CD4-positive, alpha-beta T cell treated with Interleukin-17A for 1 hour (primary cell): ENCODE data around the gene ADGRG1.
"Not testable (repeated sequence)": the region's sequence is repeated elsewhere in the genome, so short reads cannot be mapped to it uniquely, and the experiment has no call there.

Experiments
- DNase-seq: peaks from one replicate; pipeline ENCODE4 v3.0.0-alpha.2; 2020

Gene ADGRG1

GRCh38 chr16:57704011-57704904 lies 75.8 kb downstream of the ADGRG1 start:
- DNase-seq, result no peak

- DNase-seq, result no peak
Measured at GRCh38 chr16:57704905-57705852, 76.7 kb downstream of the ADGRG1 start.

- no peak for DNase-seq
Measured at GRCh38 chr16:57706717-57707116, 78.3 kb downstream of the ADGRG1 start.

GRCh38 chr16:57707331-57707730 lies 78.9 kb downstream of the ADGRG1 start:
- DNase-seq, result no peak

GRCh38 chr16:57708168-57708567 lies 79.7 kb downstream of the ADGRG1 start:
- DNase-seq, result no peak

- no peak for DNase-seq
Measured at GRCh38 chr16:57709663-57710062, 81.2 kb downstream of the ADGRG1 start.

- no peak for DNase-seq
Measured at GRCh38 chr16:57711346-57711745, 82.9 kb downstream of the ADGRG1 start.

GRCh38 chr16:57711993-57712392 lies 83.6 kb downstream of the ADGRG1 start:
- no peak for DNase-seq

GRCh38 chr16:57712569-57712968 lies 84.1 kb downstream of the ADGRG1 start:
- not testable (repeated sequence) for DNase-seq

- DNase-seq, result no peak
Measured at GRCh38 chr16:57713596-57713995, 85.2 kb downstream of the ADGRG1 start.

GRCh38 chr16:57714047-57714446 lies 85.6 kb downstream of the ADGRG1 start:
- DNase-seq, result no peak
